Smooth muscle cell of the brain vasculature (primary cell): Measurements from ENCODE around the gene TMEM35B.
"Not testable (repeated sequence)": the region's sequence is repeated elsewhere in the genome, so short reads cannot be mapped to it uniquely, and the experiment has no call there.

ENCODE experiments used
- DNase-seq: peaks from one replicate; pipeline ENCODE4 v3.0.0-alpha.2; 2012; ENCODE audit warnings: low read depth, low spot score

Gene TMEM35B

DNA sequence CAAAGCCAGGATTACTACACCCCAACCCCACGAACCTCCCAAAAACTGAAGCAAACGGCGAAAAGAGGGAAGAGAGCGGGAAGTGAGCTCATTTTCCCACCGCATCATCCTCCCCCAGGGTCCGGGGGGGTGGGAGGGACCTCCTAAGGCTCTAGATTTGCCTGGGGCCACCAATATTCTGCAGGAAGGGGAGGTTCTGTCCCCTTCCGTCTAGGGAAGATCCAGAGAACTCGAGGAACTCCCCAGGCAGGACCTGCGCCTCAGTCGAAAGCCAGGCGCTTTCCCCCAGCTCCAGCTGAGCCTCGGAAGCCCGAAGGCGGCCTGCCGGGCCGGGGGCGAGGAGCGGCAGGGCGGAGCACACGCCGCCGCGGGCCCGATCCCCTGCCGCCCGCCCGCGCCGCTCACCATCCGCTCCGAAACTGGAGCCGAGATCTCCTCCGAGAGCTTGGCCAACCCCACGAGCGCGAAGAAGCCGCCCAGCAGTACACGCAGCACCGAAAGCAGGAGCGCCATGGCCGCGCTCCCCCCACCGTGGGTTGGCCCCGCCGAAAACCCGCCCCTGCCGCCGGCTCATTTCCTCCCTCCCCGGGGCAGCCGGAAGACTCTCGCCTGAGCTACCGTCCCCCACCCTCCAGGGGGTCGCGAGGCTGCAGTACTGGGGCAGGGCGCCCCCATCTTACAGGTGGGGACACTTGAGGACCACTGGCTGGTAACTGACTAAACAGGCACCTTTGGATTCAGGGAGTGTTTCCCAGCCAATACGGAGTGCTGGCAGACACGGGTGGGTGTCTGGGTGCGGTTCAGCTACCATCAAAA is at the start of gene TMEM35B:
TSS of gene TMEM35B (minus strand) at position 555 of the 816 bp plus-strand sequence. CDS start at position 513, 42 bp downstream.
- peak; percentile 9 for DNase-seq

DNA sequence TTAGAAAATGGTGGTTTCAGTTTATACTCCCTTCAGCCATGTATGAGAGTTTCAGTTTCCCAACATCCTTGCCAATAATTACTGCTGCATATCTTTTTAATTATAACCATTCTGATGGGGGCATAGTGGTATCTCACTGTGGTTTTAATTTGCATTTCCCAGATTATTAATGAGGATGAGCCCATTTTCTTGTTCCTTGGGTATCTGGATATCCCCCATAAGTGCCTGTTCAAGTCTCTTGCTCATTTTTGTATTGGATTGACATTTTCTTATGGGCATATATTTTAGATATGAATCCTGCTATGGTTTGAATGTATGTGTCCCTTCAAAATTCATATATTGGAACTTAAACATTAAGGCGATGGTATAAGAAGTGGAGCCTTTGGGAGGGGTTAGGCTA is 48.2 kb upstream of the TMEM35B start:
- DNase-seq, result no peak

DNA sequence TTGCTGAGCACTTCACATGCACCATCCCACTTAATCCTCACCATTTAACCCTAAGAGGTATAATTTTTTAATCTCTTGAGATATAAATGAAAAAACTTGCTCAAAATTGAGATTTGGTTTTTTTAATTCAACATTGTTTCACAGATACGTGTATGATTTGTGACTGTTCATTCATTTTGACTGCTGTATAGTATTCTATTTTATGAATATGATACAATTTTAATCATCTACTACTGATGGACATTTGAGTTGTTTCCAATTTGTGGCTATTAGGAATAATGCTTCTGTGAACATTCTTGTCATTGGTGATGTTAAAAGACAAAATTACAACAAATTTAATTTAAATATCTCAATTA is 47.2 kb upstream of the TMEM35B start:
- DNase-seq, result no peak

DNA sequence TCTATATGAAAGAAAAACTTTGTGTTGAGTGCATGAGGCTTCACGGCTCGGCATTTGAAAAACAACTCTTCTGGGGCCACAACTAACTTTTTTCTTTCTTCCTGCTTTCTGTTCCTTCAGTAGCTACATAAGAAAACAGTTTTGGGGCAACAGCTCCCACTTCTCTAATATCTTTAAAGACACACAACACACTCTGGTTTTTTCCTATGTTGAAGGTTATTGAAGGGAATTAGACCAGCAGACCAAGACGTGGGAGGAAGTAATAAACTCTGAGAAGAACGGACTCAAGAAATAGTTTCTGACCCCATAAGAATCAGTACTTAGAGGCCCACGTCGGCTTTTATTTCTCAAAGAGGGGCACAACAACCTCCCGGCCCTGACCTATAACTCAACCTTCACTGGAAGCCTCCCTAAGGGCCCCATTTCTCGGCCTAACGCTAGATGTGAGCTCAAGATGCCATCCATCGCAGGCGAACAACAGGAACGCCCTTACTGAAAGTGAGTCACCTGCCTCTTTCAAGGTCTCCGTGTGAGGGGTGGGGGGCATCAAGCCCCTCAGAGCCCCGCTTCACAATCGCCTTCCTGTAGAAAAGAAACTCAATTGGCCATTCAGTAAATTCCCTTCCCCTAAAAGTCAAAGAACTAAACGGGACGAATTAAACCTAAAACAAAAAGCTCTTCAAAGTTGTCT is 45.8 kb upstream of the TMEM35B start:
- peak; percentile 4 for DNase-seq

DNA sequence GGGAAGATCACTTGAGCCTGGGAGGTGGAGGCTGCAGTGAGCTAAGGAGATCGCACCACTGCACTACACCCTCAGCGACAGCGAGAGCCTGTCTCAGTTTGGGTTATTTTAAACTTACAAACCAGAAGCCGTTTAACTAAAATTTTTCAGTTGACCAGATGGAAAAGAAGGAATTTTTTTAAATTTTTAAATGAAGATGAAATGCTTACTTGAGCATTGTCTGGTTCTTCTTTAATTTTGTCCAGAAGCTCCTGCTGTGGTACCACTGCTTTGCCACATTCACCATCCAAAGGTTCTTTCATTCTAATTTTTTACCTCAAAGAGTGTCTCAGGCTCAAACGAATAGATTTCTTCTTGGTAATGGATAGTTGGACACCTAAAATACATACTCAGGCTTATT is 45.2 kb upstream of the TMEM35B start:
- no peak for DNase-seq

GRCh38 chr1:35029761-35030160 is 44.6 kb upstream of the TMEM35B start:
- DNase-seq, result no peak

GRCh38 chr1:35016406-35016805 is 31.3 kb upstream of the TMEM35B start:
- DNase-seq, result no peak

- DNase-seq, result no peak
Measured at GRCh38 chr1:35014486-35014885, 29.3 kb upstream of the TMEM35B start.

- no peak for DNase-seq
Measured at GRCh38 chr1:35005711-35006110, 20.6 kb upstream of the TMEM35B start.

GRCh38 chr1:35001743-35002142 is 16.6 kb upstream of the TMEM35B start:
- no peak for DNase-seq

DNA sequence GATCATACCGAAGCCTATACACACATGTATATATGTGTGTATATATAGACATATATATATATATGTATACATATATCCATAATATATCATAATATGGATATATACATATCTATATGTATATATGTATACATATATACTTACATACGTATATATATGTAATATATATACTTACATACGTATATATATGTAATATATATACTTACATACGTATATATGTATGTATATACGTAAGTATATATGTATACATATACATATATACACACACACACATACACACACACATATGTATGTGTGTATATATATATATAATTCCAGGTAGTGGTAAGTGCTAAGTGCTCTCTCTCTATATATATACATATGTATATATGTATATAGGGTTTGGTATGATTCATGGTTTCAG is 9.7 kb upstream of the TMEM35B start:
- no peak for DNase-seq

- no peak for DNase-seq
Measured at GRCh38 chr1:34988581-34988980, 3.4 kb upstream of the TMEM35B start.

DNA sequence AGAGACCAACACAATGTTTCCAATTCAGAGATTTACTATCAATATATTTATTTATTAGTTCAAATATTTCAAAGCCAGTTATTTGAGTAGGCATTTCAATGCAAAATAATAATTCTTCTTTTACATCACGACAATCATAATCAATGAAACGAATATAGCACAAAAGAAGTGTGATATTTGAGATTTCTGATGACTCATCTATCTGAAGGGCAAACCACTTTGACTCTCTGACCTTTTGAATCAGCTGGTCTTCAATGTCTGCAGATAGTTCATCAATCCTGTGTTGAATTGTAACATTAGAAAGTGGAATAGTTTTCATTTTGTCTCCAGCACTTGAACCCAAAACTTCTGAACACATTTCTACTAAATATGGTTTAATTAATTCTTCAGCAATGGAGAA is 3.0 kb upstream of the TMEM35B start:
- DNase-seq, result no peak

DNA sequence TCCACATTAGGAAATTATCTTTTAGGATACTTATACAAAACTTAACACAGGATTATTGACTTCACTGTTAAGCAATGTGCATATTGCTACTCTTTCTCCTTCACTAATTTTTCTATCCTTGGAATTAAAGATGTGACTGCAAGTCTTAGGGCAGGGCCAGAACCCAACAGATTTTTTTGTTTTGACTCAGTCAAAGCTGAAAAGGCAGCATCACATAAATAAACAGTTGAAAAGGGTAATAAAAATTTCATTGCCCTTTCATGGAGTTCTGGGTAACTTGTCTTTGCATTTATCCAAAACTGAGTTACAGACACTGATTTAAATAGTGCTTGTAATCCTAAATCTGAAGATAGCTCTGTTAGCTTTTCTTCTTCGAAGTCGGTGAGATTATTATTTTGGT is 1.9 kb upstream of the TMEM35B start:
- no peak for DNase-seq

GRCh38 chr1:34985609-34985904 is 410 bp upstream of the TMEM35B start:
- DNase-seq, result not testable (repeated sequence)

GRCh38 chr1:34984435-34984792 is 733 bp downstream of the TMEM35B start:
- DNase-seq, result no peak

GRCh38 chr1:34983700-34984355 is 1.3 kb downstream of the TMEM35B start:
- no peak for DNase-seq

DNA sequence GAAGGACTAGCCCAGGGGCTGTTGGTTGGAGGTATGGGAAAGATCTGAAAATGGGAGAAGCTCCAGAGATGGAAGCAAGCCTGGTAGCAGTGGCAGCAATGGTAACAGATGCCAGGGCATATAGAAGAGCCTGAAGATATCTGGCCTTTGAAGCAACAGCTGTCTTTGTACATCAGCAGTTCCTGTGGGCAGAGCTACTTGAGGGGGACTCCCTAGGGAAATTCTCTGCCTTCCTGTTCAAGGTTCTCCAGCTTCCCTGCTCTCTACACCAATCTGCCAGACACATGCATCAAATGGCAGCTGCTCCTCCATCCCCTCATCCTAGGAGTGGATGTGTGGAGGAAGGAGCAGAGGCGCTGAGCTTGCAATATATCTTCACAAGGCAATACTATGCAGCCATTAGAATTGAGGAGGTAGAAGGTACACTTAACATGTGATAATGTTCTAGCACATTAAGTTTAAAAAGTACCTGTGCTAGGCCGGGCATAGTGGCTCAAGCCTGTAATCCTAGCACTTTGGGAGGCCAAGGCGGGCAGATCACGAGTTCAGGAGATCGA is 2.2 kb downstream of the TMEM35B start:
- DNase-seq, result no peak

- no peak for DNase-seq
Measured at GRCh38 chr1:34980715-34981114, 4.4 kb downstream of the TMEM35B start.

GRCh38 chr1:34978921-34979320 is 6.2 kb downstream of the TMEM35B start:
- DNase-seq, result no peak

DNA sequence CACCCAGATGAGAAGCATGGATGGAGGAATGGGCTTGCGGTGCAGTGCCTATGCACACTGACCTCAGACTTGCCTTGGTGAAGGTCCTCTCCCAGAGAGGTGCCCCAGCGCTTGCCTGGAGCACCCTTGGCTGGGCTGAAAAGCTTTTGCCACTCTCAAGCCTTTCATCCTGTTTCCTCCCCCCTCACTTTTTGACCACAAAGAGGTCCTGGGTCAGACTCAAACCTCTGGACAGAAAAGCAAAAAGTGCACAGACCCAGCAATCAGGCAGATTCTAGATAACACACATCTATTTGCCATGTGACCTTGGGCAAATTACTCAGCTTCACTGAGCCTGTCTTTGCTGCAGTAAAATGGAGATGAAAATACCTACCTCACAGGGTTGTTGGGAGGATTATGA is 7.3 kb downstream of the TMEM35B start:
- no peak for DNase-seq

GRCh38 chr1:34977210-34977471 is 8.0 kb downstream of the TMEM35B start:
- DNase-seq, result no peak
